Smooth muscle cell (in vitro differentiated cells): ENCODE results near the gene UQCC5. TPM values are rescaled to one million over a fixed set of nuclear protein-coding genes. Genes with fewer than 3 reads are reported as not detected.

Source experiments
- DNase-seq: peaks from one replicate; lab custom pipeline; 2025; ENCODE audit not compliant: unreplicated experiment; lab: John Stamatoyannopoulos, UW
- H2AFZ ChIP-seq: fragments of 200-600 bp; sonication (generic); 2 replicates; pipeline ENCODE4 v1.6.0; 2016; ENCODE audit warnings: antibody characterized with exemption, low read depth, mild to moderate bottlenecking
- H3F3A ChIP-seq: fragments of 200-600 bp; sonication (generic); 2 replicates; pipeline ENCODE4 v1.6.0; 2017; ENCODE audit warnings: antibody characterized with exemption, low read depth
- H3K27ac ChIP-seq: fragments of 200-600 bp; sonication (generic); 2 replicates; pipeline ENCODE4 v1.5.1; 2016; ENCODE audit warnings: low read depth, mild to moderate bottlenecking
- H3K27me3 ChIP-seq: fragments of 200-600 bp; sonication (generic); 2 replicates; pipeline ENCODE4 v1.6.1; 2016; ENCODE audit warnings: low read depth, mild to moderate bottlenecking
- H3K36me3 ChIP-seq: fragments of 200-600 bp; sonication (generic); 2 replicates; pipeline ENCODE4 v1.5.1; 2016; ENCODE audit warnings: low read depth
- H3K4me1 ChIP-seq: fragments of 200-600 bp; sonication (generic); 2 replicates; pipeline ENCODE4 v1.5.1; 2016; ENCODE audit warnings: low read depth
- H3K4me2 ChIP-seq: fragments of 200-600 bp; sonication (generic); 2 replicates; pipeline ENCODE4 v1.6.0; 2016; ENCODE audit warnings: mild to moderate bottlenecking
- H3K4me3 ChIP-seq: fragments of 200-600 bp; sonication (generic); 2 replicates; pipeline ENCODE4 v1.5.1; 2016; ENCODE audit warnings: mild to moderate bottlenecking
- H3K79me2 ChIP-seq: fragments of 200-600 bp; sonication (generic); 2 replicates; pipeline ENCODE4 v1.6.0; 2016; ENCODE audit warnings: low read depth, mild to moderate bottlenecking
- H3K9ac ChIP-seq: fragments of 200-600 bp; sonication (generic); 2 replicates; pipeline ENCODE4 v1.6.0; 2016; ENCODE audit warnings: low read depth
- H3K9me3 ChIP-seq: fragments of 200-600 bp; sonication (generic); replicated peaks from 2 replicates; pipeline ENCODE4 v1.5.1; 2016; ENCODE audit warnings: low read depth
- H4K20me1 ChIP-seq: fragments of 200-600 bp; sonication (generic); 2 replicates; pipeline ENCODE4 v1.6.0; 2016; ENCODE audit warnings: low read depth
- CTCF ChIP-seq: fragments of 200-600 bp; sonication (generic); IDR thresholded peaks from 2 replicates; pipeline ENCODE4 v1.5.1; 2017; ENCODE audit warnings: borderline replicate concordance, mild to moderate bottlenecking, antibody characterized with exemption; ENCODE audit not compliant: insufficient read depth, poor library complexity, severe bottlenecking
- WGBS: methylation state at CpG from one replicate; pipeline ENCODE4 v1.1.7; 2016; ENCODE audit warnings: low lambda C conversion rate; 5-methylcytosine and 5-hydroxymethylcytosine counted together
- polyA plus RNA-seq: library from polyadenylated mRNA; unstranded; fragments of >200 nt; fragmentation: Nextera tagmentation; extraction: Ambion mirVana; gene quantifications from 2 replicates; pipeline ENCODE4 v1.2.1, GENCODE V29; 2016
- total RNA-seq: library from RNA; depleted of rRNA; stranded (reverse); fragments of >200 nt; gene quantifications from 2 replicates; pipeline ENCODE4 v1.2.3, GENCODE V29; 2014

Gene UQCC5
- total and polyA plus RNA-seq, 2 experiments from 2014 or later, result 0.76 to 33.0 TPM

- TF ChIP-seq CTCF, result no peak
- Histone ChIP-seq H3K27ac (no peak within 1 kb of the TSS), H3K4me3 (no peak within 1 kb of the TSS), H3K36me3 (no peaks in the 10 kb centered on the region), H3K4me1 (no peaks in the 10 kb centered on the region), H2AFZ (no peak within 1 kb of the TSS), H3F3A (no peaks in the 10 kb centered on the region), H3K79me2 (no peaks in the 10 kb centered on the region), H3K9ac (no peak within 1 kb of the TSS), H4K20me1 (peaks cover 24% of the 10 kb centered on the region), H3K4me2 (no peak within 1 kb of the TSS), H3K9me3 (no peaks in the 10 kb centered on the region), H3K27me3 (no peaks in the 10 kb centered on the region)
- WGBS, result 92% methylated on average over 24 of the region's 25 CpGs
- DNase-seq, result no peak
Measured at GRCh38 chr3:52494886-52495495, 41.4 kb upstream of the UQCC5 start, which contains the start of gene STAB1. STAB1 (plus strand) TSS chr3:52495338; CDS start chr3:52495414, 76 bp downstream.

GRCh38 chr3:52495777-52496602 is 40.4 kb upstream of the UQCC5 start:
- TF ChIP-seq CTCF, result no peak
- Histone ChIP-seq H3K79me2 (no peaks in the 10 kb centered on the region), H3K36me3 (no peaks in the 10 kb centered on the region), H3K9me3 (no peaks in the 10 kb centered on the region), H3K27ac (no peak overlapping the region), H3F3A (no peaks in the 10 kb centered on the region), H3K4me3 (no peak overlapping the region), H3K9ac (no peak overlapping the region), H3K27me3 (no peaks in the 10 kb centered on the region), H4K20me1 (peaks cover 14% of the 10 kb centered on the region), H3K4me1 (no peaks in the 10 kb centered on the region), H3K4me2 (no peak overlapping the region), H2AFZ (no peak overlapping the region)
- 71% methylated on average over 16 of the region's 16 CpGs for WGBS
- DNase-seq, result no peak

GRCh38 chr3:52498137-52499054 is 38.0 kb upstream of the UQCC5 start:
- Histone ChIP-seq H3K9me3 (no peaks in the 10 kb centered on the region), H2AFZ (no peak overlapping the region)

More at GRCh38 chr3:52498137-52499054, 38.0 kb upstream of the UQCC5 start:
- no peaks in the 10 kb centered on the region for H3K79me2 ChIP-seq
- no peaks in the 10 kb centered on the region for H3F3A ChIP-seq
- no peak for DNase-seq
- H3K4me3 ChIP-seq, result no peak overlapping the region
- WGBS, result 80% methylated on average over 24 of the region's 24 CpGs
- no peak for TF ChIP-seq CTCF
- H3K4me2 ChIP-seq, result no peak overlapping the region
- H3K9ac ChIP-seq, result no peak overlapping the region
- no peaks in the 10 kb centered on the region for H3K4me1 ChIP-seq
- H4K20me1 ChIP-seq, result no peaks in the 10 kb centered on the region
- H3K27me3 ChIP-seq, result no peaks in the 10 kb centered on the region
- H3K36me3 ChIP-seq, result no peaks in the 10 kb centered on the region
- H3K27ac ChIP-seq, result no peak overlapping the region
